Activated naive CD8-positive, alpha-beta T cell treated with anti-CD3 and anti-CD28 coated beads for 36 hours (primary cell): ENCODE results near the gene CDC42EP4. TPM values are rescaled to one million over a fixed set of nuclear protein-coding genes. Genes with fewer than 3 reads are reported as not detected.
"Not testable (repeated sequence)": the region's sequence is repeated elsewhere in the genome, so short reads cannot be mapped to it uniquely, and the experiment has no call there.

ENCODE experiments used
- DNase-seq: peaks from one replicate; pipeline ENCODE4 v3.0.0; 2021
- H3K27ac Mint-ChIP-seq: one replicate; pipeline ENCODE4 v1.8.0; 2022; ENCODE audit warnings: mild to moderate bottlenecking, moderate library complexity, mixed read lengths
- H3K27me3 Mint-ChIP-seq: one replicate; pipeline ENCODE4 v1.8.0; 2022; ENCODE audit warnings: mild to moderate bottlenecking, mixed read lengths
- H3K36me3 Mint-ChIP-seq: one replicate; pipeline ENCODE4 v1.8.0; 2021; ENCODE audit warnings: mild to moderate bottlenecking, mixed read lengths
- H3K4me1 Mint-ChIP-seq: one replicate; pipeline ENCODE4 v1.8.0; 2021; ENCODE audit warnings: mixed read lengths
- H3K4me3 Mint-ChIP-seq: one replicate; pipeline ENCODE4 v1.8.0; 2022; ENCODE audit warnings: mild to moderate bottlenecking, moderate library complexity, mixed read lengths
- H3K9me3 Mint-ChIP-seq: one replicate; pipeline ENCODE4 v1.8.0; 2022; ENCODE audit warnings: mixed read lengths
- total RNA-seq, 2 experiments: library from RNA; stranded (reverse); gene quantifications; one replicate each; pipeline ENCODE4 v1.2.3, GENCODE V29; 2021

Gene CDC42EP4
- total RNA-seq, 2 experiments from 2014 or later = 0.56 to 0.98 TPM

DNA sequence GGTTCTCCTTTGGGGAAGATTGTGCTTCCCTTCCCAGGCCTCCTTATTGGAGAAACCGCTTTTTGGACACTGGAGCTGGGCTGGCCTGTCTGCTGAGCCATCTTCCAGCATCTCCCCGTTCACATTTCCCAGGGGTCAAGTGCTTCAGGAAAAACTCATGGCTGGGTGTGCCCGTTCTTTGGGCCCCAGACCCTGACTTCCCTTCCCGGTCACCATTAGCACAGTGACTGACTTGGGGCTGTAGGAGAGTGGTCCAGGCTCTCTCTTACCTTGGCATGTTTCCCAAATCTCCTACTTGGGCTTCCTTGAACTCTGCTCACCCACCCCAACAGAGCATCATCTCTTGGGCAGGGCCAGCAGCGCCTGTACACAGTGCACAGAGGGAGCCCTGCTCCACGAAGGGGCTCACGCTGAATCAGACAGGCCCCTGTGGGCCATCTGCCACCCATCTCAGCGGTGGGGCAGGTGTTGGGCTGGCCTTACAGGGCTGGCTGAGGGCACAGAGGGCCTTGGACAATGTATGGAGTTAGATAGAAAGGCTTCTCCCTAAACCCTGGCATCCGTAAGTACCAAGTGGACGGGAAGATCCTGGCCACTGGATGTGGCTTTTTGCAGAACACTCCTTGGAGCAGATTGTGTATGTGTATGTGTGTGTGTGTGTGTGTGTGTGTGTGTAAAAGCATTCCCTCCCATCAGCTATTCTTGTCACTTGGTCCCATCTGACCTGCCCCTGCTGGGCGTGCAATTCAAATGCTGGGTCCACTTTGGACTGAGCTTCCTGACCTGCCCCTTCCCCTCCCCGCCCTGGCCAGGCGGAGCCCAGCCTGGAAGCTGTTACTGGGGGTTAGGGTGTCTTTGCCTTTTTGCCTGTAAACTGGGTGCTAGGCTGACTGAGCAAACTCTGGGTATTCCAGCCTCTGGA lies 24.9 kb upstream of the CDC42EP4 start:
- H3K9me3 Mint-ChIP-seq = no peaks in the 10 kb centered on the region
- H3K4me3 Mint-ChIP-seq = no peak overlapping the region

DNA sequence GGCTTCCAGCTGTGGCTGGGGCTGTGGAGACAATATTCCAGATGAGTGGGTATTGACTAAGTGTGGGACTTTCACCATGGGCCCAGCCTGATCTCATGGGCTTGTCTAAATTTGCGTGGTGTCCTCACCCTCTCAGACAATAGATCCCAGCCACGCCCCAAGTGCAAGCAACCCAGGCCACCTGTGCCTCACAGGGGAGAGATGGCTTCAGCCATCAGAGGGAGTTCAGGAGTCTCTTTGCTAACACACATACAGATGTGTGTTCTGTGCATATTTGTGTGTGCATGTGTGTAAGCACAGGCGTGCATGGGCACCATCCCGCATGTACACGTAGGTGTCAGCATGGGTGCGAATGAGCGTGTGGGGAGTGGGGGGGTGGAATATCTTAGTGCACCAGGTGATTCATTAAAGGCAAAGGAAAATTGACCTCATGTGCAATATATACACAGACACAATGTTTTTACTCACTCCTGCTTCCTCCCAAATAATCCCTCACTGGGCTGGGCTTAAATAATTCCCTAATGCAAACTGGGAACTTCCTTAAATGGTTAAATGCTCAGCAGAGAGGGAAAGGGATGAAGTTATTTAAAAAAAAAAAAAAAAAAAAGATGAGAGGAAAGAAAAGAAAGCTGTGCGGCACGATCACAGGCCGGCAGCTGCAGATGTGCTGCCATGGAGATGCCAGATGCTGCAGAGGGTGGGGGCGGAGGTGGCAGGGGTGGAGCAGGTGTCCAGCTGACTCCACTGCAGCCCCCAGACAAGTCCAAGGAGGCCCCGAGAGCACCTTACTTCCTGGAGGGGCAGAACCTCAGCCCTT lies 24.0 kb upstream of the CDC42EP4 start:
- H3K27me3 Mint-ChIP-seq = no peaks in the 10 kb centered on the region
- no peaks in the 10 kb centered on the region for H3K9me3 Mint-ChIP-seq
- no peak overlapping the region for H3K27ac Mint-ChIP-seq
- no peak for DNase-seq
- no peaks in the 10 kb centered on the region for H3K4me1 Mint-ChIP-seq
- no peak overlapping the region for H3K4me3 Mint-ChIP-seq
- no peaks in the 10 kb centered on the region for H3K36me3 Mint-ChIP-seq

More for the DNA sequence above, 24.9 kb upstream of the CDC42EP4 start:
- Mint-ChIP-seq H3K36me3 (no peaks in the 10 kb centered on the region), H3K27me3 (no peaks in the 10 kb centered on the region), H3K27ac (no peak overlapping the region), H3K4me1 (no peaks in the 10 kb centered on the region)
- no peak for DNase-seq

DNA sequence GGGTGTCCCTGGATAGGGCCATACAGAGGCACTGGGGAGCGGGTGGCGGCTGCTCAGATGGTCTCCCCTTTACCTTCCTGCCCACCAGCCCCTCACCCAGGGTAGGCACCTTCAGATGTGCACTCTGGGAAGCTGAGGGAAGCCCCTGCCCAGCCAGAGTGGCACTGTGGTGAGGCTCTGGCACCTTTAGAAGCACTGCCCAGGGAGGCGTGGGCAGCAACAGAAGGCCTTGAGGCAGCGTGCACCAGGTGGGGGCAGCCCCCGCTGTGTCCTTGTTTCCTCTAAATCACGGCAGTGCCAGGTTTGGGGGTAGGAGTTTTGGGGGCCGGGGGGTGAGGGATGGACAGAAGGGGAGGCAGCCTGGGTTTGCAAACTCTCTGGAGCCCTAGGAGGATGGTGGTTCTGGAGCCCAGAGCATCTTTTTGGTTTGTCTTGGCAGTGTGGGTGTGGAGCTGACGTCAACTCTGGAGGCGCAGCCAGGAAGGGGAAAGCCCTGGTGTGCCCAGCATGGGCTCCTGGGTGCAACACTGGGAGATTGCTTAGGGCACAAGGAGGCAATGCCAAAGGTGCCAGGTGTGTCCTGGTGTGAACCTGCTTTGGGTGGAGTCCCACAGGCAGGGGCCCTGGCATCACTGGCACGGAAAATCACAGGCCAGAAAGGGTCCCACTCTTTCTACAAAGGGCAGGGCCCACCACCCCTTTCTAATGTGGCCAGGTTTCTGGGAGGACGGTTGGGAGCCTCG lies 23.1 kb upstream of the CDC42EP4 start:
- Mint-ChIP-seq H3K9me3 (no peaks in the 10 kb centered on the region), H3K36me3 (no peaks in the 10 kb centered on the region), H3K27me3 (no peaks in the 10 kb centered on the region), H3K4me1 (no peaks in the 10 kb centered on the region), H3K4me3 (no peak overlapping the region), H3K27ac (no peak overlapping the region)
- DNase-seq = no peak

DNA sequence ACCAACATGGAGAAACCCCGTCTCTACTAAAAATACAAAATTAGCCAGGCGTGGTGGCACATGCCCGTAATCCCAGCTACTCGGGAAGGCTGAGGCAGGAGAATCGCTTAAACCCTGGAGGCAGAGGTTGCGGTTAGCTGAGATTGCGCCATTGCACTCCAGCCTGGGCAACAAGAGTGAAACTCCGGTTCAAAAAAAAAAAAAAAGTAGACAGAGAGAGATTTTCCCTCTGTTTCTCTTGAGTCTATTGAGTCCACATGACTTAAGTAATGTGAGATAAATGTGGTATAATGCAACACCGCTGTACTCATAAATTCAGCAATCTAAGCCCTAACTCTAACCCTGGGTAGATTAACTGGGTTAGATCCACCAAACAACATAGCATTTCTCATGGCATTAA lies 21.6 kb upstream of the CDC42EP4 start:
- H3K4me3 Mint-ChIP-seq, H3K27me3 Mint-ChIP-seq, H3K36me3 Mint-ChIP-seq, H3K9me3 Mint-ChIP-seq, H3K4me1 Mint-ChIP-seq, H3K27ac Mint-ChIP-seq, DNase-seq: not testable (repeated sequence)

DNA sequence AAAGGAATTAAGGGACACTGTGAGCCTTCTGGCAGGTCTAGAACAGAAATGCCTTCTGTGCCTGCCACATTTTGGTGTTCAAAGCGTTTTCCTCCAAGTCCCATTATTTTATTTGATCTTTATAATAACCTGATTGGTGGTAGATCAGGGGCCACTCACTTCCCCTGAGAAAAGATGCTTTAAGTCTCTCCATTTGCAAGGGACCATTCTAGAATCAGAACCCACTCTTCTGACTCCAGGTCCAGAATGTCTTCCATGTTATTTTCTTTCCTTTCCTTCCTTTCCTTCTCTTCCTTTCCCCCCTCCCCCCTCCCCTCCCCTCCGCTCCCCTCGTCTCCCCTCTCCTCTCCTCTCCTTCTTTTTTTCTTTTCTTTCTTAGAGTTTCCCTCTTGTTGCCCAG lies 19.3 kb upstream of the CDC42EP4 start:
- no peak for DNase-seq
- no peaks in the 10 kb centered on the region for H3K36me3 Mint-ChIP-seq
- no peaks in the 10 kb centered on the region for H3K9me3 Mint-ChIP-seq
- H3K4me1 Mint-ChIP-seq = no peaks in the 10 kb centered on the region
- H3K4me3 Mint-ChIP-seq = no peak overlapping the region
- peaks cover 6% of the 10 kb centered on the region for H3K27me3 Mint-ChIP-seq
- H3K27ac Mint-ChIP-seq = no peak overlapping the region

DNA sequence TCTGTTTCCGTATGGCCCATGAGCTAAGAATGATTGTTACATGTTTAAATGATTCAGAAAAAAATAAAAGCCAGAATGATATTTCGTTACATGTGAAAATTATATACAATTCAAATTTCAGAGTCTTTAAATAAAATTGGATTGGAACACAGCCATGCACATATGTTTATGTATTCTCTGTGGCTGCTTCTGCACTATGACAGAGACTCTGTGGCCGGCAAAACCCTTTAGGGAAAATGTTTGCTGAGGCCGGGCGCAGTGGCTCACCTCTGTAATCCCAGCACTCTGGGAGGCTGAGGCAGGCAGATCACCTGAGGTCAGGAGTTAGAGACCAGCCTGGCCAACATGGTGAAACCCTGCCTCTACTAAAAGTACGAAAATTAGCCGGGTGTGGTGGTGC lies 15.9 kb upstream of the CDC42EP4 start:
- peaks cover 13% of the 10 kb centered on the region for H3K27me3 Mint-ChIP-seq
- no peaks in the 10 kb centered on the region for H3K4me1 Mint-ChIP-seq
- no peaks in the 10 kb centered on the region for H3K36me3 Mint-ChIP-seq
- H3K27ac Mint-ChIP-seq = no peak overlapping the region
- H3K4me3 Mint-ChIP-seq = no peak overlapping the region
- DNase-seq = no peak
- no peaks in the 10 kb centered on the region for H3K9me3 Mint-ChIP-seq

DNA sequence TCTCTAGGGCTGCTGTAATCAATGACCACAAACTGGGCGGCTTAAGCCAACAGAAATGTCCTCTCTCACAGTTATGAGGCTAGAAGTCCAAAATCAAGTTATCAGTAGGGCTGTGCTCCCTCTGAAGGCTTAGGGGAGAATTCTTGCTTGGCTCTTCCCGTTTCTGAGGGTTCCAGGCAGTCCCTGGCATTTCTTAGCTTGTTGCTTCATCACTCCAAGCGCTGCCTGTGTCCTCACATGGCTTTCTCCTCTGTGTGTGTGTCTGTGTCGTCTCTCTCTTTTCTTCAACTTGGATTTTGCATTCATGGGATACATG lies 13.7 kb upstream of the CDC42EP4 start:
- H3K27ac Mint-ChIP-seq = no peak overlapping the region
- H3K27me3 Mint-ChIP-seq = peaks cover 13% of the 10 kb centered on the region
- no peak for DNase-seq
- no peak overlapping the region for H3K4me3 Mint-ChIP-seq
- no peaks in the 10 kb centered on the region for H3K9me3 Mint-ChIP-seq
- no peaks in the 10 kb centered on the region for H3K4me1 Mint-ChIP-seq
- H3K36me3 Mint-ChIP-seq = no peaks in the 10 kb centered on the region

DNA sequence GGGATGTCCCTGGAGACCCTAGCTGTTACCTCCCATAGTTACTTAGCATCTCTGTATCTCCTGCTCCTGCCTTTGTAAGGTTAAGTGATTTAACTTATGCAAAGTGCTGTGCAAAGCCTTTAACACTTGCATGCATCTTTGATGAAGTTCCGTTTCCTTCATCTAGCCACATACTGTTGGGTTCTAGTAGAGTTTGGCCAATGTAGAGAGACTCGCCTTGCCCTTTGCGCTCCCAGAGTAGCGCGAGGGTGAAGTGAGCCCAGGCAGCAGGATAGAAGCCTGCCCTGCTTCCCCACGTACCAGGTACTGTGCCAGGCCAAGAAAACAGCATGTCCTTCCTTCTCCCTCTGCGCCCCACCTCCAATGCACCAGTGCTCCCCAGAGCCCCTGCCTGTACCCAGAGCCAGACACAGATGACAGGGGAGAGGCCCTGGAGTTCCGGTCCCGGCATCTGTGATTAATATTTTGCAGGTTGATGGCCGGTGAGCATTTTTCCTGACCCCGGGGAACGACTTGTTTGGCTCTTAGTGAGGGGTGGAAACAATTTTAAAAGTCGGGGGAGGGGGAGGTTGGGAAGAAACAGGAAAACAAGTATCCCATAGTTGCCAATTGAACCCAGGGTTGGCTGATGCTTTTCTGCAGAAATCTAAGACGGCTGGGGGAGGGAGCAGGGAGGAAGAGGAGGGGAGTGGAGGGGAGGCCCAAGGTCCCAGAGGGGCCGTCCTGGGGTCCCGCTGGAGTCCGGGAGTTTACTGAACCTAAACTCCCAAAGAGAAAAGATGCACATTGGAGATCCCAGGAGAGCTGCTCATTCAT lies 13.1 kb upstream of the CDC42EP4 start:
- H3K36me3 Mint-ChIP-seq = no peaks in the 10 kb centered on the region
- H3K27me3 Mint-ChIP-seq = peaks cover 13% of the 10 kb centered on the region
- no peaks in the 10 kb centered on the region for H3K4me1 Mint-ChIP-seq
- H3K27ac Mint-ChIP-seq = no peak overlapping the region
- H3K4me3 Mint-ChIP-seq = no peak overlapping the region
- H3K9me3 Mint-ChIP-seq = no peaks in the 10 kb centered on the region
- DNase-seq = no peak

DNA sequence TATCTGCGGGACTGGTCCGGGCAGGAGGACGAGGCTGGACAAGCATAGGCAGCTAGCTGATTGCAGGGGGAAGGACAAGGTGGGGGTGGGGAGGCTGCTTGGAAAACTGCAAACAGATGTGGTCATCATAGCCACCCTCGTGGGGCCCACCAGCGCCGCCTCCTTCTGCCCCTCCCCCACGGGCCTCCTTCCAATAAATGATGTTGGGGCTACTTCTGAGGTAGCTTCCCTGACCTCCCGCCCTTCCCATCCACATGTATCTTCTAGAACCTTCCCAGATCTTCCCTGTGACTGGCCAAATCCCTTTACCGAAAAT lies 12.3 kb upstream of the CDC42EP4 start:
- H3K9me3 Mint-ChIP-seq = no peaks in the 10 kb centered on the region
- no peak overlapping the region for H3K4me3 Mint-ChIP-seq
- H3K4me1 Mint-ChIP-seq = no peaks in the 10 kb centered on the region
- no peak overlapping the region for H3K27ac Mint-ChIP-seq
- no peak for DNase-seq
- H3K27me3 Mint-ChIP-seq = peaks cover 13% of the 10 kb centered on the region
- H3K36me3 Mint-ChIP-seq = no peaks in the 10 kb centered on the region

DNA sequence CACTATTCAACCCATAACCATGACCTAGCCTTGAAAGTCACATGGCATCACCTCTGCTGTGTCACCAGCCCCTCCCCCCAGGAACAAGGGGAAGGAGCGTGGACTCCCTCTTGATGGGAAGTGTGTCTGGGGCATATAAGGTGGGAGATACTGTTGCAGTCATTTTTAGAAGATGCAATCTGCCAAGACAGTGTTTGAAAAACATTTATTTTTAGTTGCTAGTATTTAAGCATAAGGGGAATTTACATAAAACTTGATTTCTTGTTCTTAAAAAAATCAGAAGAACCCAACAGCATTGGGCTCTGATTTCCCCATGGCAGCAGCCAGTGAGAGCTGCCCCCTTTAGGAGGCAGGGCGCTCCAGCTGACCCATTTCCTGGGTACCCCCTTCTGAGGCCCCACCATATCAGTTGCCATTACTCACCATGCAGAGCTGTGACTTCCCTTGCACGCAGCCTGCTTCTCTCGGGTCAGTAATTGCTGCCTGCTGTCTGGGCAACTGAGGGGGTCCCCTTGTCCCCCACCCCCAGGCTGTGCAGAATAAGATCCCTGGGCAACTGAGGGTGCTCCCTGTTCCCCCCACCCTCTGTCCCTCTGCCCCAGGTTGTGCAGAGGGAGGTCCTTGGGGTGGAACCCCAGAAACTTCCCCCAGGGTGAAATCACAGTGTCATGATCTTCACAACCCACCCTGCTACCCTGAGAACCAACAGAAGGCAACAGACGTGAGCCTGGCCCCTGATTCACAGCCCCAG lies 11.8 kb upstream of the CDC42EP4 start:
- Mint-ChIP-seq H3K36me3 (no peaks in the 10 kb centered on the region), H3K27me3 (peaks cover 13% of the 10 kb centered on the region), H3K4me1 (no peaks in the 10 kb centered on the region), H3K9me3 (no peaks in the 10 kb centered on the region), H3K4me3 (no peak overlapping the region), H3K27ac (no peak overlapping the region)
- DNase-seq = no peak

DNA sequence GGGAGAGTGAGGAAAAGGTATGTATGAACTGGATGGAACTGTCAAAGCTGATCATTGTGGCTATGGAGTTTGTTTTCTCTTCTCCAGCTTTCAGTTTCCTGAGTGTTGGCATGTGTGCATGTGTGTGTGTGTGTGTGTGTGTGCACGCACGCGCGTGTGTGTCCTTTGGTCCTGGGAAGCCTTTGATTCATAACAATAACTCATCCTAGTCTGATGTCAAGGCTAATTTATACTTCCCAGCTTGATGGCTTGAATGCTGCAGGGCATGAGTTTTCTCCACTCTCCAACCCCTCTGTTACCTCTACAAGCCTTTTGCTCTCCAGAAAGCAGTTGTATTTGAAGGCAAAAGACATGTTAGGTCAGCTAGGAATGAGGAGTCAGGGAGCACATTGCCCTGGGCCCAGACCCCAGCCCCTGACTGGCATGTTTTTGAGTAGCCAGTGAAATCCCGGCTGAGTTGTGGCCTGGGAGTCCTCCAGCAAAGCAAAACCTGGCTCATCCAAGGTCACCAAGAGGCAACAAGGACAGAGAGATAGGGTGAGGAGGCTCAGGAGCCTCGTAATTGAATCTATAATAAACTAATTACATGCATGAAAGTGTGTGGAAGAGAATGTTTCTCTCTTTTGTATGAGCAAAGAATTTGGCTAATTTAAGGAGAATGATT lies 8.9 kb upstream of the CDC42EP4 start:
- Mint-ChIP-seq H3K4me1 (no peaks in the 10 kb centered on the region), H3K9me3 (no peaks in the 10 kb centered on the region), H3K36me3 (no peaks in the 10 kb centered on the region), H3K27ac (no peak overlapping the region), H3K4me3 (no peak overlapping the region), H3K27me3 (peaks cover 7% of the 10 kb centered on the region)
- no peak for DNase-seq

DNA sequence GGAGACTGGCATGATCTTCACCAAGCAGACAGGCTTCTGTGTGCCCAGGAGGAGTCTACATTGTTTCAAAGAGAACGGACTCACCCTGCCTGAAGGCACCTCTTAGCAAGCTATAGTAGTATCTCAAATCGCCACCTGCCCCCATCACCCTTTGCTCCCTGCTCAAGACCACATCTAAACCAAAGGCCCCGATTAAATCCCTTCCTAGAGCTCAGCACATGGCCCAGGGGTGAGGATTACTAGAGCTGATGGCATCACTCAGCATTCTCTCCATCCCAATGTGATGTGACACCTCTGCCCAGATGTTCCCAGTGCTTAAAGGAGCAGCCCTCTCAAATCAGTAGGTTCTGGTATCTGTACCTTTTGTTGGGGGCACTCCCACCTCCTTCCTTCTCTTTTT lies 8.0 kb upstream of the CDC42EP4 start:
- Mint-ChIP-seq H3K4me3 (no peak overlapping the region), H3K9me3 (no peaks in the 10 kb centered on the region), H3K36me3 (no peaks in the 10 kb centered on the region), H3K4me1 (no peaks in the 10 kb centered on the region), H3K27ac (no peak overlapping the region), H3K27me3 (peaks cover 4% of the 10 kb centered on the region)
- DNase-seq = no peak

DNA sequence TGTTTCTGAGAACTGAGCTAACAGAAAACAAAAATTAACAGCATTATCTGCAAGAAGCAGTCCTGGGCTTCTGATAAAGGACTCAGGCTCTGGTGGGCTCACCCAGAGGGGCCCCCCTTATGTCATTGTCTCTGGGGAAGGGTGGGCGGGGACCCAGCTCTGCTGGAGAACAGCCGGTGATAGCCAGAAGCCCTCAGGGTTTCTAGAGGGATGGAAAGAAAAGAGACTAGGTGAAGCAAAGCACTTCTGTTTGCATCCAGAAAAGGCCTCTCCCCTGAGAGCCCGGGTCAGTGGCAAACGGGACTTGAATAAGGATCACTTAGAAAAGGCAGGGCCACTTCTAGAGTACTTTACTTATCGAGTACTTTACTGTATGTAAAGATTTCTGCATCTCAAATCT lies 7.0 kb upstream of the CDC42EP4 start:
- H3K4me1 Mint-ChIP-seq = no peaks in the 10 kb centered on the region

DNA sequence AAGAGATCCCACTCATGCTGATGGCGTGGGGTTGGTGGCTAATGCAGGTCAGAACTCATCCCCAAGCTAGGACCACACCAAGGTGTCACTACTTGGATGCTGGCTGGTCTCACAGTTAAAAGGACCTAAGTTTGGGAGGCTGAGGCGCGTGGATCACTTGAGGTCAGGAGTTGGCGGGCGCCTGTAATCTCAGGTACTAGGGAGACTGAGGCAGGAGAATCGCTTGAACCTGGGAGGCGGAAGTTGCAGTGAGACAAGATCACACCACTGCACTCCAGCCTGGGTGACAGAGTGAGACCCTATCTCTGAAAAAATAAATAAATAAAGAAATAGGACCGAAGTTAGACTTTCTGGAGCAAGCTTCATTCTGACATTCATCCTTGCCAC lies 6.6 kb upstream of the CDC42EP4 start:
- no peaks in the 10 kb centered on the region for H3K9me3 Mint-ChIP-seq
- H3K4me3 Mint-ChIP-seq = no peak overlapping the region
- H3K4me1 Mint-ChIP-seq = no peaks in the 10 kb centered on the region
- H3K36me3 Mint-ChIP-seq = no peaks in the 10 kb centered on the region
- DNase-seq = no peak
- no peak overlapping the region for H3K27ac Mint-ChIP-seq
- peaks cover 2% of the 10 kb centered on the region for H3K27me3 Mint-ChIP-seq

More for the DNA sequence above, 7.0 kb upstream of the CDC42EP4 start:
- H3K9me3 Mint-ChIP-seq = no peaks in the 10 kb centered on the region
- no peaks in the 10 kb centered on the region for H3K36me3 Mint-ChIP-seq
- H3K27me3 Mint-ChIP-seq = no peaks in the 10 kb centered on the region
- no peak overlapping the region for H3K4me3 Mint-ChIP-seq
- no peak for DNase-seq
- no peak overlapping the region for H3K27ac Mint-ChIP-seq
